PC-3 (cell line): ENCODE results near the gene S100PBP.

Source experiments
- CTCF ChIP-seq: fragments of 300-600 bp; sonication (generic); conservative IDR thresholded peaks from 2 replicates; pipeline ENCODE4 v1.5.1; 2017; ENCODE audit warnings: antibody characterized with exemption, low read depth, mild to moderate bottlenecking, low read length
- EZH2 ChIP-seq: fragments of 300-600 bp; sonication (generic); IDR thresholded peaks from one replicate; pipeline ENCODE4 v1.6.1; 2017; ENCODE audit warnings: antibody characterized with exemption, mild to moderate bottlenecking, low read length; ENCODE audit not compliant: unreplicated experiment
- EZH2phosphoT487 ChIP-seq: fragments of 300-600 bp; sonication (generic); IDR thresholded peaks from 2 replicates; pipeline ENCODE4 v1.6.1; 2018; ENCODE audit warnings: mild to moderate bottlenecking, antibody characterized with exemption, low read length, borderline replicate concordance

GRCh38 chr1:32868085-32868484, 50.6 kb downstream of the S100PBP start:
- TF ChIP-seq EZH2 (no peak), CTCF (no peak), EZH2phosphoT487 (no peak)
